Neuron (in vitro differentiated cells): ENCODE data around the gene MIX23.

ENCODE experiments used
- H2AFZ ChIP-seq: one replicate; pipeline ENCODE4 v1.6.1; 2013; ENCODE audit warnings: low read depth, mild to moderate bottlenecking, inconsistent platforms, low read length, moderate library complexity
- H3K27me3 ChIP-seq: one replicate; pipeline ENCODE4 v1.6.1; 2013; ENCODE audit warnings: low read length; ENCODE audit not compliant: insufficient read depth
- H3K36me3 ChIP-seq: one replicate; pipeline ENCODE4 v1.6.1; 2013; ENCODE audit warnings: low read length; ENCODE audit not compliant: insufficient read depth
- H3K4me1 ChIP-seq: one replicate; pipeline ENCODE4 v1.6.1; 2013; ENCODE audit warnings: low read length; ENCODE audit not compliant: insufficient read depth
- H3K4me3 ChIP-seq: 2 replicates; pipeline ENCODE4 v1.5.1; 2013; ENCODE audit warnings: mild to moderate bottlenecking, low read length, moderate library complexity
- H3K9me3 ChIP-seq: one replicate; pipeline ENCODE4 v1.6.1; 2013; ENCODE audit warnings: low read length

The MIX23 gene

DNA sequence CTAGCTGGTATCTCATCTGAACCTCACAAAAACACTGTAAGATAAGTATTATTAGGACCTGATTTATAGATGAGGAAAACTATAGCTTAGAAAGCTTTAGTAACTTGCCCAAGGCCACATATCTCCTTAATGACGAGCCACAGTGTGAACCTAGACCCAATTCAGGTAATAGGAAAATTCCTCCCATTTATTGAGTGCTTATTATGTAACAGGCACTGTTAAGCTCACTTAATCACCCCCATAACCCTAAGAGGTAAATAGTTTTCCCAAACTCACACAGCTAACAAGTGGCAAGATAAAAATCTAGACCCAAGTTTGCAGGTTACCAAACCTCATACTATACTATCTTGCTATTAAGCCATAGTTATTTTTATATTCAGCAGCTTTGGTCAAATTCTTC is 24.9 kb upstream of the MIX23 start:
- no peaks in the 10 kb centered on the region for H3K27me3 ChIP-seq
- H2AFZ ChIP-seq = no peak overlapping the region
- no peak overlapping the region for H3K4me3 ChIP-seq
- H3K4me1 ChIP-seq = no peaks in the 10 kb centered on the region
- H3K9me3 ChIP-seq = no peaks in the 10 kb centered on the region
- peaks cover 8% of the 10 kb centered on the region for H3K36me3 ChIP-seq

GRCh38 chr3:122406198-122406597 is 23.2 kb upstream of the MIX23 start:
- no peak overlapping the region for H3K4me3 ChIP-seq
- no peaks in the 10 kb centered on the region for H3K9me3 ChIP-seq
- peaks cover 5% of the 10 kb centered on the region for H3K36me3 ChIP-seq
- no peak overlapping the region for H2AFZ ChIP-seq
- H3K4me1 ChIP-seq = no peaks in the 10 kb centered on the region
- no peaks in the 10 kb centered on the region for H3K27me3 ChIP-seq

DNA sequence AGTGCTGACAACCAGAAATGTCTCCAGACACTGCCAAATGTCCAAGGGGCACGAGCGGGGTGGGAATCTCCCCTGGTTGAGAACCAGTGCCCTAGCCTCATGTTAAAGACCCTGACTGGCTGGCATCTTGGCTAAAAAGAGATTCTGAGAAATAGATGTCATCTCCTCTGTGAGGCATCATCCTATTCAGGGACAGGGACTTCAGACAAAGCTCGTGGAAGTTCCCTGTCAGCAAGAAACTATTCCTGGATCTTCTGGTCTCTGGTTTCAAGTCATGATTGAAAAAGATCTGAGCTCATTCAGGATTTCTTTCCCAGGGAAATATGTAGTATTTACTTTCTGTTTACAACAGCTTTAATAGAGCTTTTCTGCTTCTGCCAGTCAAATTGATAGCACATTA is 22.0 kb upstream of the MIX23 start:
- no peaks in the 10 kb centered on the region for H3K9me3 ChIP-seq
- peaks cover 5% of the 10 kb centered on the region for H3K36me3 ChIP-seq
- H3K4me3 ChIP-seq = no peak overlapping the region
- no peaks in the 10 kb centered on the region for H3K27me3 ChIP-seq
- H2AFZ ChIP-seq = no peak overlapping the region
- H3K4me1 ChIP-seq = no peaks in the 10 kb centered on the region

DNA sequence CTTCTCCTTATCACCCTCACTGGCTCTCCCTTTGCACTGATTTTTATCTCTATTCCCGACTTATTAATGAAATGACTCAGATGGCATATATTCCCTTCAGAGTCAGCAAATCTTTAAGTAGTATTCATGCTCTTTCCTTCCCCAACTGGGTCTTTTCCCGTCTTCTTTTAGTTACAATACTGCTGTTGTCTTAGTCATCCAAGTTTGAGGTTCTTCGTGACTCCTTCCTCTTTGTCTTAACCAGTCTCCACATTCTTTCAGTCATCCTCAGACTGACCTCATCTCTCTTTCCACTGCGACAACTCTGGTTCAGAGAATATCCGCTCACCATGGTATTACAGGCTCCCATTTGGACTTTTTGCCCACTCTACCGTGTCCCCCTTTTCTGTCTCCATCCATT is 20.5 kb upstream of the MIX23 start:
- H3K9me3 ChIP-seq = no peaks in the 10 kb centered on the region
- H3K4me1 ChIP-seq = no peaks in the 10 kb centered on the region
- H2AFZ ChIP-seq = no peak overlapping the region
- no peak overlapping the region for H3K4me3 ChIP-seq
- H3K36me3 ChIP-seq = peaks cover 5% of the 10 kb centered on the region
- no peaks in the 10 kb centered on the region for H3K27me3 ChIP-seq

- Histone ChIP-seq H3K9me3 (no peaks in the 10 kb centered on the region), H3K36me3 (no peaks in the 10 kb centered on the region), H2AFZ (no peak overlapping the region), H3K27me3 (no peaks in the 10 kb centered on the region), H3K4me1 (peaks cover 3% of the 10 kb centered on the region), H3K4me3 (no peak overlapping the region)
Observed at GRCh38 chr3:122398920-122399319, 15.9 kb upstream of the MIX23 start.

DNA sequence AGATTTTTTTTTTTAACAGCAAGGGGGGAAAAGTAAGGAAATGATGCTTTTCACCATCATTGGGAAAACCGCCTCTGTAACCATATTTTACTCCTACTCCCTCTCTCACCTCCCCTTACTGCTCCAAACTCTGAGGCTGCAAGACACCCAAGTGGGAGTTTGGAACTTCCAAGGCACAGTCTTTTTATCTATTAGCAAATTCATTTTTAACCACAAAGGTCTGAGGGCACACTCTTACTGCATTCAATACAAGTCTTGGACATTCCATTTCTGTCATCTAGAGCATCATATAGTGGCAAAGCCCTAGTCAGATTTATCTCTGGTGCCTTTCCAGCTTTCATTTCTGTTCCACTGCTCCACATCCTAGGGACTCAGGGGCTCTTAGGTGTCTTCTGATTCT is 14.2 kb upstream of the MIX23 start:
- peaks cover 4% of the 10 kb centered on the region for H3K4me1 ChIP-seq
- H3K9me3 ChIP-seq = no peaks in the 10 kb centered on the region
- no peaks in the 10 kb centered on the region for H3K27me3 ChIP-seq
- no peak overlapping the region for H3K4me3 ChIP-seq
- H2AFZ ChIP-seq = no peak overlapping the region
- H3K36me3 ChIP-seq = no peaks in the 10 kb centered on the region

GRCh38 chr3:122396511-122396910 is 13.5 kb upstream of the MIX23 start:
- Histone ChIP-seq H3K36me3 (no peaks in the 10 kb centered on the region), H3K27me3 (no peaks in the 10 kb centered on the region), H2AFZ (no peak overlapping the region), H3K4me1 (peaks cover 8% of the 10 kb centered on the region), H3K4me3 (no peak overlapping the region), H3K9me3 (no peaks in the 10 kb centered on the region)

- Histone ChIP-seq H3K27me3 (no peaks in the 10 kb centered on the region), H2AFZ (no peak overlapping the region), H3K4me1 (peaks cover 8% of the 10 kb centered on the region), H3K4me3 (no peak overlapping the region), H3K9me3 (no peaks in the 10 kb centered on the region), H3K36me3 (no peaks in the 10 kb centered on the region)
Observed at GRCh38 chr3:122395582-122395981, 12.6 kb upstream of the MIX23 start.

- H3K27me3 ChIP-seq = no peaks in the 10 kb centered on the region
- no peaks in the 10 kb centered on the region for H3K9me3 ChIP-seq
- H3K4me3 ChIP-seq = no peak overlapping the region
- no peak overlapping the region for H2AFZ ChIP-seq
- peaks cover 8% of the 10 kb centered on the region for H3K4me1 ChIP-seq
- H3K36me3 ChIP-seq = no peaks in the 10 kb centered on the region
Observed at GRCh38 chr3:122394173-122394572, 11.1 kb upstream of the MIX23 start.

GRCh38 chr3:122392868-122393844 is 10.1 kb upstream of the MIX23 start:
- Histone ChIP-seq H3K4me3 (no peak overlapping the region), H3K27me3 (no peaks in the 10 kb centered on the region)

GRCh38 chr3:122391681-122392446 is 8.8 kb upstream of the MIX23 start:
- H3K9me3 ChIP-seq = no peaks in the 10 kb centered on the region

More at GRCh38 chr3:122392868-122393844, 10.1 kb upstream of the MIX23 start:
- Histone ChIP-seq H2AFZ (no peak overlapping the region), H3K4me1 (peaks cover 8% of the 10 kb centered on the region), H3K36me3 (no peaks in the 10 kb centered on the region), H3K9me3 (no peaks in the 10 kb centered on the region)

DNA sequence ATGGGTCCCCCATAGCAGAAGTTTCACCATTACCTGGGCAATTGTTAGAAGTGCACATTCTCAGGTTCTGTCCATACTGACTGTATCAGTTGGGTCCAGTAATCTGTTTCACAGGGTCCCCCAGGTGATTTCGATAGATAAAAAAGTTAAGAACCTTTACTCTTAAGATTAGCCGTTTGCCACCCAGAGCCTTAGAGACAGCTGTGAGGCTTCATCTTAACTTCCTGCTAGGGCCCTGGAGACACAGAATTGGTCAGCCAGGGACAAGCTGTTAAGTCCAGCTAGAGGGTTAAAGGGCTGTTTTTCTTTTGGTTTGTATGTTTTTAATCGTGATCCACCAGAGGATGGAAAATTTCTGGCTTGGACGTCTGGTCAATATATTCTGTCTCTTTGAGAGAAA is 7.6 kb upstream of the MIX23 start:
- Histone ChIP-seq H3K27me3 (no peaks in the 10 kb centered on the region), H3K4me3 (no peak overlapping the region), H3K4me1 (peaks cover 8% of the 10 kb centered on the region), H3K9me3 (no peaks in the 10 kb centered on the region), H2AFZ (no peak overlapping the region), H3K36me3 (no peaks in the 10 kb centered on the region)

More at GRCh38 chr3:122391681-122392446, 8.8 kb upstream of the MIX23 start:
- Histone ChIP-seq H3K4me3 (no peak overlapping the region), H3K36me3 (no peaks in the 10 kb centered on the region), H2AFZ (no peak overlapping the region), H3K27me3 (no peaks in the 10 kb centered on the region), H3K4me1 (peaks cover 8% of the 10 kb centered on the region)

GRCh38 chr3:122389892-122390291 is 6.9 kb upstream of the MIX23 start:
- Histone ChIP-seq H3K36me3 (no peaks in the 10 kb centered on the region), H3K4me1 (peaks cover 8% of the 10 kb centered on the region), H3K4me3 (no peak overlapping the region), H3K9me3 (no peaks in the 10 kb centered on the region), H2AFZ (no peak overlapping the region), H3K27me3 (no peaks in the 10 kb centered on the region)
